Panc1 (cell line): ENCODE data around the gene STRN3.

ENCODE experiments used
- POLR2AphosphoS5 ChIP-seq: IDR thresholded peaks from 2 replicates; pipeline ENCODE4 v1.6.1; 2012; ENCODE audit warnings: mild to moderate bottlenecking, low read depth, low read length, moderate library complexity
- REST ChIP-seq, 2 experiments: IDR thresholded peaks; 2 replicates each; pipeline ENCODE4 v1.6.1; 2011 to 2012; ENCODE audit warnings: low read depth in 2 of 2, control low read depth in 1 of 2, low read length in 1 of 2, mild to moderate bottlenecking in 1 of 2, moderate library complexity in 1 of 2; ENCODE audit not compliant: insufficient read depth in 1 of 2
- SIN3A ChIP-seq: IDR thresholded peaks from 2 replicates; pipeline ENCODE4 v1.6.1; 2012; ENCODE audit warnings: low read depth, mild to moderate bottlenecking, low read length, moderate library complexity, borderline replicate concordance; ENCODE audit not compliant: insufficient read depth
- TCF7L2 ChIP-seq: IDR thresholded peaks from 2 replicates; pipeline ENCODE4 v1.6.1; 2011; ENCODE audit warnings: mild to moderate bottlenecking, low read depth, low read length, inconsistent platforms
- TF ChIP-seq, protein P1 (sequence below): fragments of 450-650 bp; IDR thresholded peaks from 2 replicates; pipeline ENCODE4 v1.5.1; 2017; ENCODE audit warnings: mild to moderate bottlenecking

DNA sequence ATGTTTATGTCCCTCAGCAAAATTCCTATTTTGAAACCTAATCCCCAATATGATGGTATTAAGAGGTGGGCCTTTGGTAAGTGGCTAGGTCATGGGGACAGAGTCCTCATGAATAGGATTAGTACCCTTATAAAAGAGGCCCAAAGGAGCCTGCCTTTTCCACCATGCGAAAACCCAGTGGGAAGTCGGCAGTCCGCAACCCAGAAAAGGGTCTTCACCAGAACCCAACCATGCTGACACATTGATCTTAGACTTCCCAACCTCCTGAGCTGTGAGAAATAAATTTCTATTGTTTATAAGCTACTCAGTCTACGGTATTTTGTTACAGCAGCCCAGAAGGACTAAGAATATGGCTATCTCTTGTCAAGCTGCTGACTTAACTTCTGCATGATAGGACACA is 85.3 kb downstream of the STRN3 start:
- TF ChIP-seq, protein P1, sequence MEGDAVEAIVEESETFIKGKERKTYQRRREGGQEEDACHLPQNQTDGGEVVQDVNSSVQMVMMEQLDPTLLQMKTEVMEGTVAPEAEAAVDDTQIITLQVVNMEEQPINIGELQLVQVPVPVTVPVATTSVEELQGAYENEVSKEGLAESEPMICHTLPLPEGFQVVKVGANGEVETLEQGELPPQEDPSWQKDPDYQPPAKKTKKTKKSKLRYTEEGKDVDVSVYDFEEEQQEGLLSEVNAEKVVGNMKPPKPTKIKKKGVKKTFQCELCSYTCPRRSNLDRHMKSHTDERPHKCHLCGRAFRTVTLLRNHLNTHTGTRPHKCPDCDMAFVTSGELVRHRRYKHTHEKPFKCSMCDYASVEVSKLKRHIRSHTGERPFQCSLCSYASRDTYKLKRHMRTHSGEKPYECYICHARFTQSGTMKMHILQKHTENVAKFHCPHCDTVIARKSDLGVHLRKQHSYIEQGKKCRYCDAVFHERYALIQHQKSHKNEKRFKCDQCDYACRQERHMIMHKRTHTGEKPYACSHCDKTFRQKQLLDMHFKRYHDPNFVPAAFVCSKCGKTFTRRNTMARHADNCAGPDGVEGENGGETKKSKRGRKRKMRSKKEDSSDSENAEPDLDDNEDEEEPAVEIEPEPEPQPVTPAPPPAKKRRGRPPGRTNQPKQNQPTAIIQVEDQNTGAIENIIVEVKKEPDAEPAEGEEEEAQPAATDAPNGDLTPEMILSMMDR, result no peak
- TF ChIP-seq POLR2AphosphoS5, result no peak
- TF ChIP-seq SIN3A, result no peak
- TF ChIP-seq REST (IDR thresholded peaks at IDR 0.05; ENCODE audit: insufficient read depth in 1 of 2, low read depth in 2 of 2, low read length in 1 of 2), result no peak
- no peak for TF ChIP-seq TCF7L2
